ENCODE data around the gene PSMB9.

GRCh38 chr6:32847795-32848194, 6.2 kb upstream of the PSMB9 start:
- TF ChIP-seq CTCF (IDR thresholded peaks at IDR 0.05; ENCODE audit: low read depth, low read length, poor library complexity, severe bottlenecking) (no peak), EZH2phosphoT487 (IDR thresholded peaks at IDR 0.05; ENCODE audit: borderline replicate concordance, low read length) (no peak)
